HEK293 (cell line): Measurements from ENCODE around the gene ETHE1.

ENCODE experiments used
- CTCF ChIP-seq: fragments of 450-650 bp; formaldehyde crosslinking; IDR thresholded peaks from 2 replicates; pipeline ENCODE4 v1.5.1; 2016; ENCODE audit warnings: missing biosample characterization, missing genetic modification characterization
- PRDM1 ChIP-seq: fragments of 450-650 bp; formaldehyde crosslinking; IDR thresholded peaks from 2 replicates; pipeline ENCODE4; 2016; ENCODE audit warnings: missing biosample characterization, missing genetic modification characterization
- REST ChIP-seq: fragments of 450-650 bp; formaldehyde crosslinking; IDR thresholded peaks from 2 replicates; pipeline ENCODE4 v1.5.1; 2016; ENCODE audit warnings: missing biosample characterization, missing genetic modification characterization
- YY1 ChIP-seq: fragments of 450-650 bp; formaldehyde crosslinking; IDR thresholded peaks from 2 replicates; pipeline ENCODE4 v1.5.1; 2018; ENCODE audit warnings: missing biosample characterization, missing genetic modification characterization
- ZBTB1 ChIP-seq: fragments of 450-650 bp; formaldehyde crosslinking; IDR thresholded peaks from 2 replicates; pipeline ENCODE4 v1.5.1; 2016; ENCODE audit warnings: missing biosample characterization, missing genetic modification characterization
- ZNF174 ChIP-seq: fragments of 450-650 bp; formaldehyde crosslinking; IDR thresholded peaks from 2 replicates; pipeline ENCODE4 v1.5.0; 2017; ENCODE audit warnings: missing biosample characterization, mild to moderate bottlenecking, missing genetic modification characterization
- ZNF274 ChIP-seq, 2 experiments: fragments of 200-500 bp in 1 of 2; fragments of 450-650 bp in 1 of 2; sonication (Bioruptor generic) in 1 of 2; formaldehyde crosslinking in 1 of 2; IDR thresholded peaks; 2 replicates each; pipeline versions ENCODE4 v1.5.1 to v1.6.1; 2014 to 2016; ENCODE audit warnings: borderline replicate concordance in 1 of 2, inconsistent platforms in 1 of 2, low read length in 1 of 2, missing biosample characterization in 1 of 2, missing genetic modification characterization in 1 of 2
- ZNF404 ChIP-seq: fragments of 450-650 bp; formaldehyde crosslinking; IDR thresholded peaks from 2 replicates; pipeline ENCODE4 v1.5.1; 2017; ENCODE audit warnings: missing biosample characterization, missing genetic modification characterization
- ZNF544 ChIP-seq: fragments of 450-650 bp; formaldehyde crosslinking; IDR thresholded peaks from 2 replicates; pipeline ENCODE4 v1.5.0; 2017; ENCODE audit warnings: missing biosample characterization, missing genetic modification characterization
- ZNF777 ChIP-seq: fragments of 450-650 bp; formaldehyde crosslinking; IDR thresholded peaks from 2 replicates; pipeline ENCODE4 v1.5.1; 2017; ENCODE audit warnings: missing biosample characterization, missing genetic modification characterization, borderline replicate concordance
- TF ChIP-seq, protein P1 (sequence below): IDR thresholded peaks from 2 replicates; pipeline ENCODE4 v1.6.1; 2011; ENCODE audit warnings: mild to moderate bottlenecking, low read depth, low read length, borderline replicate concordance
- TF ChIP-seq, protein P2 (sequence below): fragments of 450-650 bp; formaldehyde crosslinking; IDR thresholded peaks from 2 replicates; pipeline ENCODE4 v1.5.1; 2016; ENCODE audit warnings: missing biosample characterization, missing genetic modification characterization, borderline replicate concordance

DNA sequence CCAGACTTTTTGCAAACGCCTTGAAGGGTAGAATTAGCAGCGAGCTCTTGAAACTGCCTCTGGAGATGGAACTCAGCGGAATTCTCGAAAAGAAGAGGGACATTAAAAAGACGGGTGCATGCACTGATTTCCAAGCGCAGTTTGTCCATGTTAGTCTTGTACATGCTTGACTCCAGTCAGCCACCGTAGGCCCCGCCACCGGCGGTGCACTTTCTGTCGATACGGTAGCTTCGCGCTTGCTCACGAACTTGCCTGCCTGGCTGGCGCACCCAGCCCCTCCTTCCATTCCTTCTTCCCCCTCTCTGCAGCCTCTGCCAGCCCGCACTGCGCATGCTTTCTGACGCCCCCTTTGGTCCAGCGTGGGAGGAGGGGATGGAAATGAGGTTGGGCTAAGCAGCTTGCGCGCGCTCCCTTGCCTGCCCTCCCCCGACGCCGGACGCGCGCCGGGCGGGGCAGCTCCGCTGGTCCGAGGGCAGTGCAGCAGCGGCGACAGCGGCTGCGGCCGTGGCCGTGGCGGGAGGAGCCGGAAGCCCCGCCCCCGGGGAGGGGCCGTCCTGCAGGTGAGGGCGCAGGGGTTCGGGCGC lies 6.1 kb upstream of the ETHE1 start, which contains the start of gene ZNF575:
- TF ChIP-seq PRDM1 (no peak), ZNF404 (tag by site-specific recombination) (no peak), ZNF777 (tag by site-specific recombination) (peak; percentile 15; the same call in 1 of the 2 replicates), CTCF (tag by site-specific recombination) (no peak; the same call in 1 of the 2 replicates), ZNF174 (tag by site-specific recombination) (no peak), ZNF544 (tag by site-specific recombination) (no peak), REST (tag by site-specific recombination) (no peak), ZBTB1 (no peak), ZNF274 (IDR thresholded peaks at IDR 0.05; ENCODE audit: low read length) (no peak), ZNF274 (tag by site-specific recombination; IDR thresholded peaks at IDR 0.05; ENCODE audit: borderline replicate concordance) (no peak), YY1 (no peak)
- TF ChIP-seq, protein P1, sequence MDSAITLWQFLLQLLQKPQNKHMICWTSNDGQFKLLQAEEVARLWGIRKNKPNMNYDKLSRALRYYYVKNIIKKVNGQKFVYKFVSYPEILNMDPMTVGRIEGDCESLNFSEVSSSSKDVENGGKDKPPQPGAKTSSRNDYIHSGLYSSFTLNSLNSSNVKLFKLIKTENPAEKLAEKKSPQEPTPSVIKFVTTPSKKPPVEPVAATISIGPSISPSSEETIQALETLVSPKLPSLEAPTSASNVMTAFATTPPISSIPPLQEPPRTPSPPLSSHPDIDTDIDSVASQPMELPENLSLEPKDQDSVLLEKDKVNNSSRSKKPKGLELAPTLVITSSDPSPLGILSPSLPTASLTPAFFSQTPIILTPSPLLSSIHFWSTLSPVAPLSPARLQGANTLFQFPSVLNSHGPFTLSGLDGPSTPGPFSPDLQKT: no peak
- TF ChIP-seq, protein P2, sequence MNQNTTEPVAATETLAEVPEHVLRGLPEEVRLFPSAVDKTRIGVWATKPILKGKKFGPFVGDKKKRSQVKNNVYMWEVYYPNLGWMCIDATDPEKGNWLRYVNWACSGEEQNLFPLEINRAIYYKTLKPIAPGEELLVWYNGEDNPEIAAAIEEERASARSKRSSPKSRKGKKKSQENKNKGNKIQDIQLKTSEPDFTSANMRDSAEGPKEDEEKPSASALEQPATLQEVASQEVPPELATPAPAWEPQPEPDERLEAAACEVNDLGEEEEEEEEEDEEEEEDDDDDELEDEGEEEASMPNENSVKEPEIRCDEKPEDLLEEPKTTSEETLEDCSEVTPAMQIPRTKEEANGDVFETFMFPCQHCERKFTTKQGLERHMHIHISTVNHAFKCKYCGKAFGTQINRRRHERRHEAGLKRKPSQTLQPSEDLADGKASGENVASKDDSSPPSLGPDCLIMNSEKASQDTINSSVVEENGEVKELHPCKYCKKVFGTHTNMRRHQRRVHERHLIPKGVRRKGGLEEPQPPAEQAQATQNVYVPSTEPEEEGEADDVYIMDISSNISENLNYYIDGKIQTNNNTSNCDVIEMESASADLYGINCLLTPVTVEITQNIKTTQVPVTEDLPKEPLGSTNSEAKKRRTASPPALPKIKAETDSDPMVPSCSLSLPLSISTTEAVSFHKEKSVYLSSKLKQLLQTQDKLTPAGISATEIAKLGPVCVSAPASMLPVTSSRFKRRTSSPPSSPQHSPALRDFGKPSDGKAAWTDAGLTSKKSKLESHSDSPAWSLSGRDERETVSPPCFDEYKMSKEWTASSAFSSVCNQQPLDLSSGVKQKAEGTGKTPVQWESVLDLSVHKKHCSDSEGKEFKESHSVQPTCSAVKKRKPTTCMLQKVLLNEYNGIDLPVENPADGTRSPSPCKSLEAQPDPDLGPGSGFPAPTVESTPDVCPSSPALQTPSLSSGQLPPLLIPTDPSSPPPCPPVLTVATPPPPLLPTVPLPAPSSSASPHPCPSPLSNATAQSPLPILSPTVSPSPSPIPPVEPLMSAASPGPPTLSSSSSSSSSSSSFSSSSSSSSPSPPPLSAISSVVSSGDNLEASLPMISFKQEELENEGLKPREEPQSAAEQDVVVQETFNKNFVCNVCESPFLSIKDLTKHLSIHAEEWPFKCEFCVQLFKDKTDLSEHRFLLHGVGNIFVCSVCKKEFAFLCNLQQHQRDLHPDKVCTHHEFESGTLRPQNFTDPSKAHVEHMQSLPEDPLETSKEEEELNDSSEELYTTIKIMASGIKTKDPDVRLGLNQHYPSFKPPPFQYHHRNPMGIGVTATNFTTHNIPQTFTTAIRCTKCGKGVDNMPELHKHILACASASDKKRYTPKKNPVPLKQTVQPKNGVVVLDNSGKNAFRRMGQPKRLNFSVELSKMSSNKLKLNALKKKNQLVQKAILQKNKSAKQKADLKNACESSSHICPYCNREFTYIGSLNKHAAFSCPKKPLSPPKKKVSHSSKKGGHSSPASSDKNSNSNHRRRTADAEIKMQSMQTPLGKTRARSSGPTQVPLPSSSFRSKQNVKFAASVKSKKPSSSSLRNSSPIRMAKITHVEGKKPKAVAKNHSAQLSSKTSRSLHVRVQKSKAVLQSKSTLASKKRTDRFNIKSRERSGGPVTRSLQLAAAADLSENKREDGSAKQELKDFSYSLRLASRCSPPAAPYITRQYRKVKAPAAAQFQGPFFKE (tag by site-specific recombination): no peak
